BJ (cell line): ENCODE data around the gene MARK3. TPM values are rescaled to one million over a fixed set of nuclear protein-coding genes. Genes with fewer than 3 reads are reported as not detected.

Experiments
- CTCF ChIA-PET: fragments of 350-600 bp; formaldehyde crosslinking; extraction: SDS; loops from one replicate; lab custom pipeline; 2021; ENCODE audit warnings: antibody characterized with exemption, inconsistent platforms; lab: Yijun Ruan, JAX
- POLR2A ChIA-PET: fragments of 300-600 bp; sonication (Branson Sonifier 250); formaldehyde crosslinking; extraction: SDS; loops from one replicate; lab custom pipeline; 2021; ENCODE audit warnings: antibody characterized with exemption; lab: Charles Lee
- DNase-seq: peaks from one replicate; pipeline ENCODE4 v3.0.0-alpha.2; 2011; ENCODE audit warnings: low read depth
- H3K27me3 ChIP-seq: 2 replicates; pipeline ENCODE4 v1.6.0; 2011; ENCODE audit warnings: low read length; ENCODE audit not compliant: control insufficient read depth, insufficient read depth
- H3K36me3 ChIP-seq: 2 replicates; pipeline ENCODE4 v1.5.1; 2011; ENCODE audit warnings: low read length; ENCODE audit not compliant: control insufficient read depth, insufficient read depth
- H3K4me3 ChIP-seq: 2 replicates; pipeline ENCODE4 v1.5.1; 2011; ENCODE audit warnings: low read depth, mild to moderate bottlenecking, control low read depth, low read length
- polyA plus RNA-seq: library from polyadenylated mRNA; depleted of rRNA; stranded (reverse); fragments of >200 nt; gene quantifications from 2 replicates; pipeline ENCODE4 v1.2.3, GENCODE V29; 2011
- TF ChIP-seq, protein P1 (sequence below): IDR thresholded peaks from 2 replicates; pipeline ENCODE4 v1.5.1; 2011; ENCODE audit warnings: low read depth, mild to moderate bottlenecking, control low read depth, inconsistent platforms, low read length, moderate library complexity; ENCODE audit not compliant: insufficient read depth

MARK3 gene
- polyA plus RNA-seq, 1 experiment, result 73.9 TPM

- TF ChIP-seq, protein P1, sequence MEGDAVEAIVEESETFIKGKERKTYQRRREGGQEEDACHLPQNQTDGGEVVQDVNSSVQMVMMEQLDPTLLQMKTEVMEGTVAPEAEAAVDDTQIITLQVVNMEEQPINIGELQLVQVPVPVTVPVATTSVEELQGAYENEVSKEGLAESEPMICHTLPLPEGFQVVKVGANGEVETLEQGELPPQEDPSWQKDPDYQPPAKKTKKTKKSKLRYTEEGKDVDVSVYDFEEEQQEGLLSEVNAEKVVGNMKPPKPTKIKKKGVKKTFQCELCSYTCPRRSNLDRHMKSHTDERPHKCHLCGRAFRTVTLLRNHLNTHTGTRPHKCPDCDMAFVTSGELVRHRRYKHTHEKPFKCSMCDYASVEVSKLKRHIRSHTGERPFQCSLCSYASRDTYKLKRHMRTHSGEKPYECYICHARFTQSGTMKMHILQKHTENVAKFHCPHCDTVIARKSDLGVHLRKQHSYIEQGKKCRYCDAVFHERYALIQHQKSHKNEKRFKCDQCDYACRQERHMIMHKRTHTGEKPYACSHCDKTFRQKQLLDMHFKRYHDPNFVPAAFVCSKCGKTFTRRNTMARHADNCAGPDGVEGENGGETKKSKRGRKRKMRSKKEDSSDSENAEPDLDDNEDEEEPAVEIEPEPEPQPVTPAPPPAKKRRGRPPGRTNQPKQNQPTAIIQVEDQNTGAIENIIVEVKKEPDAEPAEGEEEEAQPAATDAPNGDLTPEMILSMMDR, result no peak
- POLR2A ChIA-PET, result no interaction called here
- peaks cover 36% of the 10 kb centered on the region for H3K36me3 ChIP-seq
- DNase-seq, result no peak
- no peaks in the 10 kb centered on the region for H3K27me3 ChIP-seq
- no peak overlapping the region for H3K4me3 ChIP-seq
- CTCF ChIA-PET, result interaction anchor here (0.6 to 10.0 kb wide), 6 partner anchors 10 to 65 kb away, joined by 3 to 92 read pairs (median 3); no protein-coding TSS in a partner anchor
These were observed 116.9 kb downstream of the MARK3 start for GRCh38 chr14:103501921-103502669.

DNA sequence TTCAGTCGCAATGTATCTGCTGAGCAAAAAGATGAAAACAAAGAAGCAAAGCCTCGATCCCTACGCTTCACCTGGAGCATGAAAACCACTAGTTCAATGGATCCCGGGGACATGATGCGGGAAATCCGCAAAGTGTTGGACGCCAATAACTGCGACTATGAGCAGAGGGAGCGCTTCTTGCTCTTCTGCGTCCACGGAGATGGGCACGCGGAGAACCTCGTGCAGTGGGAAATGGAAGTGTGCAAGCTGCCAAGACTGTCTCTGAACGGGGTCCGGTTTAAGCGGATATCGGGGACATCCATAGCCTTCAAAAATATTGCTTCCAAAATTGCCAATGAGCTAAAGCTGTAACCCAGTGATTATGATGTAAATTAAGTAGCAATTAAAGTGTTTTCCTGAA, 117.7 kb downstream of the MARK3 start:
- ChIA-PET CTCF (interaction anchor here (1.0 to 10.0 kb wide), 2 partner anchors 14 to 41 kb away, joined by 3 to 92 read pairs; no protein-coding TSS in a partner anchor), POLR2A (no interaction called here)
- DNase-seq, result no peak
- TF ChIP-seq, protein P1, result no peak
- Histone ChIP-seq H3K27me3 (no peaks in the 10 kb centered on the region), H3K4me3 (no peak overlapping the region), H3K36me3 (peaks cover 36% of the 10 kb centered on the region)

- TF ChIP-seq, protein P1, result no peak
- POLR2A ChIA-PET, result no interaction called here
- no peak for DNase-seq
- Histone ChIP-seq H3K27me3 (no peaks in the 10 kb centered on the region), H3K4me3 (no peak overlapping the region), H3K36me3 (peaks cover 36% of the 10 kb centered on the region)
- CTCF ChIA-PET, result interaction anchor here (0.8 to 10.0 kb wide), 2 partner anchors 10 to 41 kb away, joined by 3 to 92 read pairs; no protein-coding TSS in a partner anchor
These were observed 118.1 kb downstream of the MARK3 start for GRCh38 chr14:103503296-103503695.

GRCh38 chr14:103504991-103505565, 119.9 kb downstream of the MARK3 start:
- ChIA-PET POLR2A (no interaction called here), CTCF (interaction anchor here (1.1 to 10.0 kb wide), 3 partner anchors 14 to 53 kb away, joined by 3 to 92 read pairs (median 12); no protein-coding TSS in a partner anchor)
- Histone ChIP-seq H3K36me3 (peaks cover 37% of the 10 kb centered on the region), H3K27me3 (no peaks in the 10 kb centered on the region), H3K4me3 (no peak overlapping the region)
- TF ChIP-seq, protein P1, result no peak
- DNase-seq, result no peak

DNA sequence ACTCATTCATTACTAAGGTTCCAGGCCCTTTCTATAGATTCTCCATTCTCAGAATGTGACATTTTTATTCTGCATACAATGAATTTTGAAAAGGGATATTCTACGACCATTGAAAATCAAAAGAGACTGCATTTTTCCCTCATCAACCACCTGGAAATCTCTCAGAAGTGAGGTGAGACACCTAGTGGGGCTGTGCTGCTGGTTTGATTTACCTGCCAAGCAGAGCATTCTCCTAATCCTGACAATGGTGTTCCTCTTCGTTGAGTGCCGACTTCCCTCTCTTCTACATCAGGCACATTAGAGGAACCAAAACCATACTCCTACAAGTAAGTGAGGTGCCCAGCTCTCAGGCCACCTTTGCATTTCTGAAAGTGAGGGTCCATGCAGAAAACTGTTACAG, 122.5 kb downstream of the MARK3 start:
- CTCF ChIA-PET, result interaction anchor here (0.6 to 1.3 kb wide), 2 partner anchors 7 to 9 kb away, joined by 3 read pairs; no protein-coding TSS in a partner anchor
- peaks cover 33% of the 10 kb centered on the region for H3K36me3 ChIP-seq

More for the DNA sequence above, 122.5 kb downstream of the MARK3 start:
- Histone ChIP-seq H3K27me3 (no peaks in the 10 kb centered on the region), H3K4me3 (no peak overlapping the region)
- POLR2A ChIA-PET, result no interaction called here
- no peak for DNase-seq
- TF ChIP-seq, protein P1, result no peak
